Subcutaneous adipose tissue (tissue), 4 donors: Measurements from ENCODE around the gene GABRB1. TPM values are rescaled to one million over a fixed set of nuclear protein-coding genes. Genes with fewer than 3 reads are reported as not detected.

ENCODE experiments used
- CTCF ChIP-seq: fragments of 450-650 bp; IDR thresholded peaks from one replicate; pipeline ENCODE4 v1.5.1; 2016; ENCODE audit warnings: low read depth, mild to moderate bottlenecking, control low read depth, antibody characterized with exemption, moderate library complexity
- total RNA-seq, 4 donors: library from RNA; depleted of rRNA; stranded (reverse); fragments of >200 nt; gene quantifications; one replicate each; pipeline ENCODE4 v1.1.0, GENCODE V29; 2016

GABRB1 gene
- total RNA-seq, 4 donors from 2014 or later: not detected

DNA sequence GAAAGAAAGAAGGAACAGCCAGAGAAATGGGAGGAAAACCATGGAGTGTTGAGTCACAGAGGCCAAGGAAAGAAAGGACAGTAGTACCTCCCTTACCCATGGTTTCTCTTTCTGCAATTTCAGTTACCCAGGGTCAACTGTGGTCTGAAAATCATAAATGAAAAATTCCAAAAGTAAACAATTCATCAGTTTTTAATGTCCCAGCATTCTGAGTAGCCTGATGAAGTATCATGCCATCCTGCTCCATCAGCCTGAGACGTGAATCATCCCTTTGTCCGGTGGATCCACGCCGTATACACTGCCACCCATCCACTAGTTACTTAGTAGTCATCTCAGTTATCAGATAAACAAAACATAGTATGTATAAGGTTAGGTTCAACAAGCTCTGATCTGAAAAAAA, 318.0 kb downstream of the GABRB1 start:
- TF ChIP-seq CTCF: no peak

DNA sequence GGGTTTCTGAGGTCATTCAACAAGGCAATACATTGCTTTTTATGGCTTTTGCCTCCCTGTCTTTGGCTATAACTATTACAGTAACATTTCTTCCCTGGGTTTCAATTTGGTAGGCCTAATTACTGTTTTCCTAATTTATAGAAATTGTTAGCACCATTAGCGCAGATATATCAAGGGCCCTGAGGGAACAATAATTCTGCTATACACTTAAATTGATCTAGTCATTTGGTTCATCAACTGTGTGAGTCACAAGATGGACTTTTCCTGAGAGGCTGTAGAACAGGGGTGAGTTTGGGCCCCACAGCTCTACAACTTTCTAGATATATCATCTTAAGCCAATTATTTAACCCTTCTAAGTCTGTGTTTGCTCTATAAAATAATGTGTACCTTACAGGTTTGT, 324.2 kb downstream of the GABRB1 start:
- no peak for TF ChIP-seq CTCF

DNA sequence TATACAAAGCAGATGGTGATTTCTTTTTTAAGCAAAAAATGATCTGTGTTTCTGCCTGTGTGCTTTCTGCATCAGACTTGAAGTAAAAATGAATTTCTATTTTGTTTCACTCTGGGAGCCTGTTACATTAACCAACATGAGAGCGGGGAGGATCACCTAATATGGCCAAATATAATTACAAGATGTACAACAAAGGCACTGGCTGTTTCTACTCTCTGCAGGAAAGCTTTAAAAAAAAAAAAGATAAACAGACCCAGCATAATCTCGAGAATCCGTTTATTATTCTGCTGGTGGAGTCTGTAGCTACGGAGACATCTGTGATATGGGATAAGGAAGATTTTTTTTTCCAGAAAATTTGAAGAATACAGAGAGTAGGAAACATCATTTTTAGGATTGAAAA, 328.5 kb downstream of the GABRB1 start:
- TF ChIP-seq CTCF: no peak

- no peak for TF ChIP-seq CTCF
Observed at GRCh38 chr4:47367761-47368160, 336.4 kb downstream of the GABRB1 start.

DNA sequence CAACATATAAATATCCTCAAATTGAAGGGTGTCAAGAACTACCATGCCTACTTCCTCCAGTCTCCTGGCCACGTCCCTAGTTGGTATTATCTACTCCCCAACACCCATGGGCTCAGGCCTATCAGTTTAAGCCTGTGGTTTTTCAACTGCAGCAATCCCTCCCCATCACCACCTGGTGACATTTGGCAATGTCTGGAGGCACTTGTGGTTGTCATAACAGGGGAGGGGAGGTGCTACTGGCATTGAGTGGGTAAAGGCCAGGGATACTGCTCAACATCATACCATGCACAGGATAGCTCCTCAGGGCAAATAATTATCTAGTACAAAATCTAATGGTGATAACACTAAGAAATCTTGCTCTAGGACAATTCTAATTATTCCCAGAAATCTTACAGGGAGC, 336.8 kb downstream of the GABRB1 start:
- no peak for TF ChIP-seq CTCF

- TF ChIP-seq CTCF: no peak
Observed at GRCh38 chr4:47372561-47372960, 341.2 kb downstream of the GABRB1 start.

GRCh38 chr4:47373174-47373573, 341.8 kb downstream of the GABRB1 start:
- TF ChIP-seq CTCF: no peak
